ENCODE results near the gene CHST2.
A peak's percentile ranks its signal among the peaks of the same experiment; 100 is the strongest.
"Not testable (repeated sequence)": the region's sequence is repeated elsewhere in the genome, so short reads cannot be mapped to it uniquely, and the experiment has no call there.

CHST2 gene, protein sequence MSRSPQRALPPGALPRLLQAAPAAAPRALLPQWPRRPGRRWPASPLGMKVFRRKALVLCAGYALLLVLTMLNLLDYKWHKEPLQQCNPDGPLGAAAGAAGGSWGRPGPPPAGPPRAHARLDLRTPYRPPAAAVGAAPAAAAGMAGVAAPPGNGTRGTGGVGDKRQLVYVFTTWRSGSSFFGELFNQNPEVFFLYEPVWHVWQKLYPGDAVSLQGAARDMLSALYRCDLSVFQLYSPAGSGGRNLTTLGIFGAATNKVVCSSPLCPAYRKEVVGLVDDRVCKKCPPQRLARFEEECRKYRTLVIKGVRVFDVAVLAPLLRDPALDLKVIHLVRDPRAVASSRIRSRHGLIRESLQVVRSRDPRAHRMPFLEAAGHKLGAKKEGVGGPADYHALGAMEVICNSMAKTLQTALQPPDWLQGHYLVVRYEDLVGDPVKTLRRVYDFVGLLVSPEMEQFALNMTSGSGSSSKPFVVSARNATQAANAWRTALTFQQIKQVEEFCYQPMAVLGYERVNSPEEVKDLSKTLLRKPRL

DNA sequence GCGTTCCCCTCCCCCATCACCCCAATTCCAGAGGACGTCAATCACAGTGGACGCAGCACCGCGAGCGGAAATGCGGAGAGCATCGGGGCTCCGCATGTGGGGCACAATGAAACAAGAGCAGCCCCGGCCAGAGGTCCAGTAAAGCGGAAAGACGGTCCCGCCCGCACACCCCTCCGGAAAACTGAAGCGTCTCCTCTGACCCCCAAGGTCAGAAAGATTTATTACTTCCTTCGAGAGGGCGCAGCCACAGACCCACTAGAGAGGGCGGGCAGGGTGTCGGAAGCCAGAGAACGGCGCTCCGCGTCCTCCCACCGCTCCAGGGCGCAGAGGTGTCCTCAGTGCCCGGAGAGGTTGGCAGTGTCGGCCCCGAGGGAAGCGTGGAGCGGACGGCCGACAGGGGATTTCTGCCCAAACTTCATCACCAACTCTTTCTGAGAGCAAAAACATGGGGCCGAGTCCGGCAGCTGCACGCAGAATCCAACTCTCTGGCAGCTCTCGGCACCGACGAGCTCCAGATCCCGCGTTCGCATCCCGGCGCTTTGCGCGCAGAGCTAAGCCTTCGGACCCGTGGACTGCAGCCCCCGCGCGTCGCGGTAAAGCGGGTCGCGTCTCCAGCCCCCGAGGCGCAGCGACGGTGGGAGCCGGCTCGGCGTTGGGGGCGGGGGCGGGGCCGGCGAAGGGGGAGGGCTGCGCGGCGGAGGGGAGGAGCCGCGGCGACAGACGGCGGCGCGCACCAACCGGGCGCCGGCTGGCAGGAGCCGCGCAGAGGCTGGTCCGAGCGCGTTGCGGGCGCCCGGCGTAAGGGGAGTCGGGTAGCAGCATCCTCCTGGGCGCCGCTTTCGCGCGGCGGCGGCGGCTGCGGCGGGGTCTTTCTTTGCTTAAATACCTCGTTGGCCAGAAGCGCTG, at the start of gene CHST2:
CHST2 (plus strand) TSS at position 763 of the 906 bp plus-strand sequence. CDS start 1,046 bp downstream, outside the sequence.
- DNase-seq = peak; percentile 77

- no peak for DNase-seq
These were observed 48.5 kb upstream of the CHST2 start for GRCh38 chr3:143070977-143071551.

DNA sequence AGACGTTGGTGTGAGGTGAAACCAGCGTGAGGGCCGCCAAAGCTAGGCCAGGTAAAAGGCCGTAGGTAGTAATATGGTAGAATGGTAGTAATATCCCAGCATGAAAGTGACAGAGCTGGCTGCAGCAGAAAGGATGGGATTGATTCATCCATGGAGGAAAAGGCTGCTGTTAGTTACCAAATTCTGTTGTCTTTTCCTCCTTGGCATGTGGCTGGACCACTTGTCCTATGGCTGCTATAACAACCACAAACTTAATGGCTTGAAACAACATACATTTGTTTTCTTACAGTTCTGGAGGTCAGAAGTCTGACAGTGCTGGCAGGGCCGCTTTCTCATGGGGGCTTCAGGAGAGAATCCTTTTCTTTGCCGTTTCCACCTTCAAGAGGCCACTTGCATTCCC, 47.8 kb upstream of the CHST2 start:
- DNase-seq = no peak

GRCh38 chr3:143072298-143073020, 47.1 kb upstream of the CHST2 start:
- not testable (repeated sequence) for DNase-seq

- not testable (repeated sequence) for DNase-seq
These were observed 46.0 kb upstream of the CHST2 start for GRCh38 chr3:143073541-143073940.

- DNase-seq = not testable (repeated sequence)
These were observed 45.6 kb upstream of the CHST2 start for GRCh38 chr3:143073983-143074382.

- DNase-seq = no peak
These were observed 40.7 kb upstream of the CHST2 start for GRCh38 chr3:143078883-143079282.

DNA sequence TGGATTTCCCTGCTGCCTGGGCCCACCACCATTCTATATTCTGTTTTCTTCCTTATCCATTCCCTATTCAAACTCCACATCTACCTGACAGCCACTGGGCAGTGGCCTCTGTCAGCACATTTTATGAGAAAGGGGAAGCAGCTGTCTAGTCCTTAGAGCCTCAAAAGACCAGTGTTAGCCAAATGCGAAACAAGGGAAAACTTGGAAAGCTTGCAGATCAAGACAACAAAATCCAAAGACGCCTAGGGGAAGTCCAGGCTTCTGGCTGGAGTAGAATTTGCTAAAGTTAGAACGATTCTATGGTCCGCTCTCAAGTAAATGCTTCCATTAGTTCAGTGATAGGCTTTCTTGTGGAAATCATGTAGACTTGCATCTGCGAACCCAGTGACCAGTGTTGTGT, 39.4 kb upstream of the CHST2 start:
- DNase-seq = no peak

DNA sequence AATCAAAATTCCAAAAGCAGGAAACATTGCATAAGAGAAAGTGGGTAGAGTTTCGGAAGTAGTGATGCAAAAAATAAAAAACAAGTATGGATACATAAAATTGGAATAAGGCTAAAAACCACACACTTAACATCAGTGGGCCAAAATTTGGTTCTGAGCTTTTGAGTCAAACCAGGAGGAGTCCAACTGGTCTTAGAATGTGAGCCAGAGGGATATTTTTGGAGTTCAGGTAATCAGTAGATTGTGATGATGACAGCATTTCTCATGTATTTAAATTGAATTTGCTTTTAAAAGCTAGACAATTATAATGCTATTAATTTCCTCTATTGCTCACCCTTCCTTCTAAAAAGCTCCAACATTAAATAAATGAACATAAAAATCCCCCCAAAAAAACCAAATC, 38.2 kb upstream of the CHST2 start:
- DNase-seq = no peak

DNA sequence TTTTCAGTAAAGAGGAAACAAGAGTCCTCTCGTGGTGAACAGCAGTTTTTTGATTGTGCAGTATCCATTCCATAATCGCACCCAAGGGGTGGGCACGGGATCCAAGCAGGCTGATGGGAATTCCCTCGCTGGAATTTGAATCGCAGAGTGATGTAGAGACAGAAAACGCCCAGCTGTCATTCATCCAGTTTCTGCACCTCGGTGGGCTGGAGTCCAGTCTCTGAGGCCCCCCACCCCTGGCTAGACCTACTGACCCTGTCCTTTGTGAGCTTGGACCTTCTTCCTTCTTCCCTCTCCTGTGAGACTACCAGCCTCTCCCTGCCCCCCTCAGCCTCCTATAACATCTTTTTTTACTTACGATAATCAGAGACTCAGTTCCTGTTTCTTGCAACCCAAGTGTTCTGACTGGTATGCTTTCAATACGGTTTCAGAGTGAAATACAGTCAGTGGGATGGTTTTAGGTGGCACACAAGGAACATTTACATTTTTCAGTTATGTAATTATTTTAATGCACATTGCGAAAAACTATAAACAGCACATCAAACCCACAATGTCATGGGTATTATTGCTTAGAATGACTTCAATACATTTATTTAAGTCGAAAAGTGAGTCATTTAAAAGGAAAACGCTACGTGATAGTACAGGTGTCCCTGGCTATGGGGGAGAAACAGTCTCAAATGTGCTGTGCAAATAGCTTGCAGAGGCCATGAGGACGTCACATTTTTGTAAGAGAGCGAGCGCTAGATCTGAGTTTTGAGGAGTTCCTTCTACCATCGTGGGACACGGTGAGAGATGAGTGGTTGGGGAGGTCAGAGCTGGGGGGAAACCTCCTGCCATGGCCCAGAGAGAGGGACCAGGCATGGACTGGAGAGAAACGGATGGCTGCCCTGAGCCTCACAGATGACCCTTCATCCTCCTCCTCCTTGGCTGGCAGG, 37.5 kb upstream of the CHST2 start:
- peak; percentile 28 for DNase-seq

DNA sequence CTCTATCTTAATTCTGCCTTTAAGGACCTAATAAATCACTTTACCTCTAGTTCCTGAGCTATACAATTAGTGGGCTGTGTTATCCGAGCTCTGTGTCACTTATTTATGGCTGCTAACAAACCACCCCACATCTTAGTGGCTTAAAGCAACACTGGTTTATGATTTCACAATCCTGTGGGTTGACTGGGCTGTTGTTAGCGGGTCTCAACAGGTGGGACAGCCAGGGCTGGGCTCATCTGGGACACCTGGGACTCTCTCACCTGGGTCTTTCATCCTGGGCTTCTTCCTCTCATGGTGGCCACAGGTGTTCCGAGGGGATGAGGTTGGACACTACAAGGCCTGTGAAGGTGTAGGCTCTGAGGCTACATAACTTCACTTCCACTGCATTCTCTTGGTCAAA, 35.8 kb upstream of the CHST2 start:
- no peak for DNase-seq

DNA sequence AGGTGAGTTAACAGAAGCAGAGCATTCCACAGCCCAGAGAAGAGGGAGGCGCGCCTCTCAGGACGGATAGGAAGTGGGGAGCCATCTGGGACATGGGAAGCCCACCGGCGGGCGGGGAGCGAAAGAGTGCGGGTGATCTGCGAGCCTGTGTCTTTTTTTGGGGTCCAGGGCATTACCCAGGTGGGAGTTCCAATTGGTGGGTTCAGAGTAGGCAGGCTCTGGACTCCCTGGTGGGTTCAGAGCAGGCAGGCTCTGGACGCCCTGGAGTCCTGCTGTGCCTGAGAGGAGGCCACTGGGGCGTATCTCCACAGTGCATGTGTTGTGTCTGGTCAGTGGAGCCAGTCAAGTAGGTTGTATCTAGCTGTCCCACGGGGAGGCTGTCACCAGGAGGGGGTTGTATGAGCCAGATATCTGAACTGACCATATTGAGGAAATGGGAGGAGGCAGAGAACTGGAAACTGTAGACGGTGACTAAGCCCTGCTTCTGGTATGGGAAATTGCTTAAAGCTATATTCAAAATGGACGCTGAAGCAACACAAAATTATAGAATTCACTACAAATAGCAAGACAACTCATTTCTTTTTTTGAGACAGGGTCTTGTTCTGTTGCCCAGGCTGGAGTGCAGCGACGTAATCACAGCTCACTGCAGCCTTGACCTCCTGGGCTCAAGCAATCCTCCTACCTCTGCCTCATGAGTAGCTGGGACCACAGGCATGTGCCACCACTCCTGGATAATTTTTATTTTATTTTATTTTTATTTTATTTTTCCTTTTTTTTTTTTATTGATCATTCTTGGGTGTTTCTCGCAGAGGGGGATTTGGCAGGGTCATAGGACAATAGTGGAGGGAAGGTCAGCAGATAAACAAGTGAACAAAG, 34.5 kb upstream of the CHST2 start:
- DNase-seq = no peak

- no peak for DNase-seq
These were observed 30.7 kb upstream of the CHST2 start for GRCh38 chr3:143088835-143089234.

DNA sequence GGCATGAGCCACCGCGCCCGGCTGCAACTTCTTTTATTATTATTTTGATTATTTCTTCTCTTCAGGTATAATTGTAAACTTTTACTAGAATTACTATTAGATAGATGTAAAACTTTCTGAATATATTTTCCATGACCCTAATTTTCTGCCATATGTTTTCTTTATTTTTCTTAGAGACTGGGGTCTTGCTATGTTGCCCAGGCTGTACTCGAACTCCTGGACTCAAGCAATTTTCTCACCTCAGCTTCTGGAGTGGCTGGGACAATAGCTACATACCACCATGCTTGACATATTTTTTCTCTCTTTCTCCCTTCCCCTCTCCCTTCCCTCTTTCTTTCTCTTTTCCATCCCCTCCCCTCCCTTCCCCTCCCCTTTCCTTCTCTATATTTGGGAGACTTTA, 29.6 kb upstream of the CHST2 start:
- no peak for DNase-seq

GRCh38 chr3:143090486-143090885, 29.1 kb upstream of the CHST2 start:
- DNase-seq = no peak

DNA sequence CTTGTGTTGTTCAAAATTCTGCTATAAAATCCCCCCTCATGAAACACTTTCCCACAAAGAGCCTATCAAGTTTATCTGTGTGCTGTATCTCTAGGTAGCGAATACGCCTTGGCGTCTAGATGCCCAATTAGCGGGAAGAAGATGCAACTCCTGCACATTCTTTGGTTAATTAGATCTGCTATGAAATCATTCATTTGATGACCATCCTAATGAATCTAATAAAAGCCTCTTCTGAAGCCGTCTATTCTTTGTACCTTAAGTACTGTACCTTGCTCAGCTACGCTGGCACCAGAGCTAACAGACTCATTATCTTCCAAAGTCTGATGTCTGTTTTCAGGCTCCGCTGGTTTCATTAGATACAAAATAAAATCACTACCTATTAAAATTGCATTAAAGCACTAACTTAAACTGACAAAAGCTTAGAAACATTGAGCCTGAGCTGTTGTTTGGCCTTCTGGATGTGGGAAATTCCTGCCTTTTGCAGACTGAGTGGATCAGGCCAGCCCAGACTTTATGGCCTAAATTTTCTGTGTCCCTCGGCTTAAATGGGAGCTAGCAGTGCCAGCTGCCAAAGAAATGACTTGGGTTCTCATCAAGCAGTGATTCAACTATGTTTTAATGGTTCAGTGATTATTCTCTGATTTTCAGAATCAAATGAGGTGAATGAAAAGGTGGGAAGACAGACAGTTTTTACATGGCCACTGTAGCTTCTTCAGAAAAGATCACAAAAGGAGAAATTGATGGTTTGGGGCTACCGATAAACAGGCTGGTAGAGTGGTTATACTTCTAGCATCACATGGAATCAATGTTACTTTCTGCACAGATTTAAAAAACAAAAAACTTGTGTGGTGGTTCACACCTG, 28.4 kb upstream of the CHST2 start:
- DNase-seq = no peak

DNA sequence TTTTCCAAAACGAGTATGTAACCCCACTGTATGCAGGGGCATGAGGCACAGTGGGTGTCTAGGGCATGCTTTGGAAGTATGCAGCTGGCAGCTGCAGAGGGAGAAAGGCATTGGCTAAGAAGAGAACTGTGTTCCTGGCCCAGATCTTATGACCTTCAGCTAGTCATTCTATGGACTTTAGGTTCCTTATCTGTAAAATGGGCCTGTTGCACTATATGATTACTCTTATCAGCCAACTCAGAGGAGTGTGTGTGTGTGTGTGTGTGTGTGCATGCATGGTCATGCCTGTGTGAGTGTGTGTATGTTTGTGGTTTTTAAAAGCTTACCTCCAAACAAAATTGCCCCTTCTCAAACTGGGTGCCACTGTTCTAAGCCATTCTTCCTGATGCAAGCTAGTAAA, 27.4 kb upstream of the CHST2 start:
- no peak for DNase-seq

- DNase-seq = no peak
These were observed 23.8 kb upstream of the CHST2 start for GRCh38 chr3:143095813-143096212.

GRCh38 chr3:143098032-143098764, 21.4 kb upstream of the CHST2 start:
- DNase-seq = no peak
